NCI-H2227 (cell line): ENCODE measurements around the gene RTBDN.

Source experiments
- DNase-seq: peaks from one replicate; lab custom pipeline; 2025; ENCODE audit not compliant: unreplicated experiment; lab: John Stamatoyannopoulos, UW

The RTBDN gene

DNA sequence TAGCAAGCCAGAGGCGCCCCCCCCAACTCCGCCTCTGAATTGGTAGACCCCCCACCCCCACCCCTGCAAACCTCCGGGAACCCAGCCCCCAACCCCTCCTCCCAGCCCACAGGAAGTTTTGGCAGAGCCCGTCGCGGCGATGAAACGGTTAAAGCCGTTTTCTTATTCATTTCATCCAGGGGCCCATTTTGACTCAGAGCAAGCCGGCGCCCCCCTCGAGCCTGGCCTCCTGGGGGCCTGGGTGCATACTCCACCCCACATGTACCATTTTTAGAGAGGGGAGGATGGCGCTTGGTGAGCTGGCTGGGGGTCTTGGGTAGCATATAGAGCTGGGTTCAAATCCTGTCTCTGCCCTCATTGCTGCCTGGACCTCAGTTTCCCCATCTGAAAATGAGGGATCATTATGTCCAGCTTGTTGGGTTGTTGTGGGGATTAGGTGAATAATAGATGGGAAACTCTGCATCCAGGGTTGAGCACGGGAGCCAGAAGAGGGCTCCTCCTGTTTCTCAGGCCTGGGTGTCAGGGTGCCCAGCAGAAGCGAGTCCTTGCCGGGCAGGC is 51.0 kb downstream of the RTBDN start:
- peak; percentile 39 for DNase-seq

DNA sequence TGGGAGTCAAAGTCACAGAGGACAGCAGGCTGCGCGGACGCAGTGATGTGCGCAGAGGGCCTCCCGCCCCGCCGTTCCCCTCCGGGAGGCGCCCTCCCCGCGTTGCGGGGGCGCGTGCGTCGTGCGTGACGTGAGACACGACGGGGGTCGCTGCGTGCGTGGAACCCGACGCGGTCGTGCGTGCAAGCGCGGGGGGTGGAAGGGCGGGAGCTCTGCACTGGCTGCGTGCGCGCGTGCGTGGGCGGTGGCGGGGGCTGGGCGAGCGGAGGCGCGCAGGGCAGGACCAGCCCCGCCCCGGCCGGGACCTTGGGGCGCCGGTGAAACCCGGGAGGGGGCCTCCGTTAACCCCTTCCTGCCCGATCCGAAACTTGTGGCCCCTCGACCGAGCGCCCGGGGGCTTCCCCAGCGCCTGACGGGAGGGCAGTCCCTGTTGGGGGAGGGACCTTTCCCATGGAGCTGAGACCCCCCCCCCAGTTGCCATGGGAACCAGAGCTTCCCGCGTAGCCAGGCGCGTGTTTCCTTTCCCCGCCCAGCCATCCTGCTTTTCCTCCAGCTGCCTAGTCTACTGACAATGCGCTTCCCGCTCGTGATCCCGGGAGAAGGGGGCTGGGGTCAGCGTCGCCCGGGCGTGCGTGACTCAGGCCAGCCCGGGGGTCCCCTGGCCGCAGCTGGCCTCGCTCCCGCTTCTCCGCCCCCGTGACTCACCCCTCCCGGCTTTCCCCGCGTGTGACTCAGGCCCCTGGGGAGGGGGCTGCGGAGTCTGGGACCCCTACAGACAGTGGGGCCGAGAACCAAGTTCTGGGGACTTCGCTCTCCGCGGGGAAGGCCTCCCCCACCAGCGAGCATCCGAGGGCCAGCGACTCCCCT is 51.7 kb downstream of the RTBDN start:
- DNase-seq, result peak; percentile 76

DNA sequence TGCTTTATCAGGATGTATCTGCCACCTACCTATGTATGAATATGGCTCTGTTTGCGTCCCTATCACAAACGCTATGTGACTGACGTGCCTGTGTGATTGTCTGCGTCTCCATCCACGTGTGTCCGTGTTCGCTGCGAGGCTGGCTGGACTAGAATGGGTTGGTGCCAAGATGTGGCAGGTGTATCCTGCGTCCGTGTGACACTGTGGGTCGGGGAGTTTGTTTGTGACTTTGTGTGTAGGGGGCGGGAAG is 52.3 kb downstream of the RTBDN start:
- DNase-seq, result no peak

- DNase-seq, result peak; percentile 39
Observed at GRCh38 chr19:12779162-12779993, 55.0 kb downstream of the RTBDN start.

DNA sequence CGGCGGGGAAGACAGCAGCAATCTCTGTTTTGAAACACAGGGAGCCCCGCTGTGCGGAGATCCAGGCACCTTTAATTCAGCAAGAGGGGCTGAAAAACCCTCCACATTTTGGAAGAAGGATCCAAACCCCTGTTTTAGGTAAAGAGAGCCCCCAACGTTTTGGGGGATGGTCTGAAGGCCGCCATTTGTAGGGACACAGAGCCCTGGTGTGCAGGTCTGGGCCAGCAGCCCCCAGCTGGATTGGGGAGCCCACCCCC is 55.5 kb downstream of the RTBDN start:
- DNase-seq, result no peak

DNA sequence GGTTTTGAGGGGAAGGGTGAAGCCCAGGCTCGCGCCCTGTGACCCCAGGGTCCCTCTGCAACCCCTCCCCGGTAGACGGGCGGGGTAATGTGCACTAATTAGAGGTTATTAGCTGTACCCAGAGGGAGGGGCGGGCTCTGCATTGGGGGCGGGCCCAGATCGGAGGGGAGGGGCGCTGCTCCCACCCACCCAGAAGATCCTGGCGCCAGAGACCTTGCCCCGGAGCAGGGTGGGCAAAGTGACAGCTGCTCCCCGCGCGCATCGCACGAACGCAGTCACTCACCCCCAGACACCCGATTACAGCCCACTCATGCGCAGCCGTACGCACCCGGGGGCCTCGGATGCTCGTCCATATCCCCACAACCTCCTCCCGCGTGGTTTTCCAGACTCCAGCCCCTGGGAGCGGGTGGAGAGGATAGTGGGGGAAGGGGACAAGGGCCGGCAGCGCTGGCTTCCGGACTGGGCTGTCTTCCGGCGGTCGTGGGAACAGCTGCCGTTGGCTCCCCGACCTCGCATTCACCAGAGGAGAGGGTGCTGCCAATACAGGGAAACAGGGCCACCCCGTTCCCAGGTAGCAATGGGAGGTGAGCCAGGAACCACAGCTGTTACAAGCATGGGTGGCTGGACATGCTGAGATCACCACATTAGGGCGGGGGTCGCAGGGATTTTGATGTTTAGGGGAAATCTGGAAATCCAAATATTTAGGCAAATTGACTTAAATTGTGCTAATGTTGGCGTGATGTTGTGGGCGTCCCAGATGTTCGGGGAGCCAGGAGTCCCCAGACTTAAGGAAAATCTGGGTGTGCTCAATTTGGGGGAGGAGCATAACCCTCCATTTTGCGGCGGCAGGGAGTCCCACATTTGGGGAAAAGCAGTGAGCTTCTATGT is 56.1 kb downstream of the RTBDN start:
- peak; percentile 66 for DNase-seq

- peak; percentile 90 for DNase-seq
Observed at GRCh38 chr19:12777217-12778016, 57.0 kb downstream of the RTBDN start.
